ENCODE results near the gene DTX3L. TPM values are rescaled to one million over a fixed set of nuclear protein-coding genes. Genes with fewer than 3 reads are reported as not detected.

DTX3L gene
- total RNA-seq, 1 donor from 2014 or later = 81.2 TPM

GRCh38 chr3:122589297-122589696 lies 25.2 kb downstream of the DTX3L start:
- H3K27me3 Mint-ChIP-seq (ENCODE audit: low read depth, unreplicated experiment) = no peaks in the 10 kb centered on the region
- Histone ChIP-seq H3K79me2 (ENCODE audit: insufficient read depth, low read length) (no peaks in the 10 kb centered on the region), H3K36me3 (ENCODE audit: insufficient read depth, low read length) (no peaks in the 10 kb centered on the region), H3K4me3 (ENCODE audit: insufficient read depth, low read depth, low read length) (no peak overlapping the region), H3K4me1 (ENCODE audit: insufficient read depth, low read length) (no peaks in the 10 kb centered on the region), H3K27ac (ENCODE audit: low read depth, low read length) (no peak overlapping the region), H3K4me2 (ENCODE audit: low read length) (no peak overlapping the region), H3K27me3 (ENCODE audit: insufficient read depth, low read length) (no peaks in the 10 kb centered on the region), H2AFZ (ENCODE audit: low read depth, low read length) (no peak overlapping the region), H3K9ac (ENCODE audit: low read length) (no peak overlapping the region), H4K20me1 (ENCODE audit: insufficient read depth, low read length) (no peaks in the 10 kb centered on the region), H3K9me3 (ENCODE audit: insufficient read depth, low read depth, low read length) (no peaks in the 10 kb centered on the region)
- no peak overlapping the region for H3K27ac Mint-ChIP-seq (ENCODE audit: unreplicated experiment)
- DNase-seq (ENCODE audit: low read depth) (no peak), FAIRE-seq (no peak)
- no peaks in the 10 kb centered on the region for H3K4me1 Mint-ChIP-seq (ENCODE audit: low read depth, unreplicated experiment)
- no peak overlapping the region for H3K4me3 Mint-ChIP-seq (ENCODE audit: unreplicated experiment)
- peaks cover 2% of the 10 kb centered on the region for H3K9me3 Mint-ChIP-seq (ENCODE audit: unreplicated experiment)
- H3K36me3 Mint-ChIP-seq (ENCODE audit: low read depth, unreplicated experiment) = no peaks in the 10 kb centered on the region
- TF ChIP-seq CTCF (IDR thresholded peaks at IDR 0.05; ENCODE audit: insufficient read depth, low read depth, low read length) = no peak
- TF ChIP-seq EZH2 (IDR thresholded peaks at IDR 0.05; ENCODE audit: insufficient read depth, low read length) = no peak

GRCh38 chr3:122590610-122591009 lies 26.5 kb downstream of the DTX3L start:
- FAIRE-seq (no peak), DNase-seq (ENCODE audit: low read depth) (no peak)
- Histone ChIP-seq H3K27ac (ENCODE audit: low read depth, low read length) (no peak overlapping the region), H3K79me2 (ENCODE audit: insufficient read depth, low read length) (no peaks in the 10 kb centered on the region), H3K4me2 (ENCODE audit: low read length) (no peak overlapping the region), H3K4me1 (ENCODE audit: insufficient read depth, low read length) (no peaks in the 10 kb centered on the region), H3K9me3 (ENCODE audit: insufficient read depth, low read depth, low read length) (no peaks in the 10 kb centered on the region), H3K9ac (ENCODE audit: low read length) (no peak overlapping the region), H3K36me3 (ENCODE audit: insufficient read depth, low read length) (no peaks in the 10 kb centered on the region), H2AFZ (ENCODE audit: low read depth, low read length) (no peak overlapping the region), H3K4me3 (ENCODE audit: insufficient read depth, low read depth, low read length) (no peak overlapping the region), H3K27me3 (ENCODE audit: insufficient read depth, low read length) (no peaks in the 10 kb centered on the region), H4K20me1 (ENCODE audit: insufficient read depth, low read length) (no peaks in the 10 kb centered on the region)
- no peaks in the 10 kb centered on the region for H3K36me3 Mint-ChIP-seq (ENCODE audit: low read depth, unreplicated experiment)
- no peak for TF ChIP-seq EZH2 (IDR thresholded peaks at IDR 0.05; ENCODE audit: insufficient read depth, low read length)
- no peak for TF ChIP-seq CTCF (IDR thresholded peaks at IDR 0.05; ENCODE audit: insufficient read depth, low read depth, low read length)
- no peak overlapping the region for H3K4me3 Mint-ChIP-seq (ENCODE audit: unreplicated experiment)
- no peaks in the 10 kb centered on the region for H3K9me3 Mint-ChIP-seq (ENCODE audit: unreplicated experiment)
- no peak overlapping the region for H3K27ac Mint-ChIP-seq (ENCODE audit: unreplicated experiment)
- no peaks in the 10 kb centered on the region for H3K27me3 Mint-ChIP-seq (ENCODE audit: low read depth, unreplicated experiment)
- no peaks in the 10 kb centered on the region for H3K4me1 Mint-ChIP-seq (ENCODE audit: low read depth, unreplicated experiment)

GRCh38 chr3:122594025-122594424 lies 29.9 kb downstream of the DTX3L start:
- Histone ChIP-seq H2AFZ (ENCODE audit: low read depth, low read length) (no peak overlapping the region), H3K9ac (ENCODE audit: low read length) (no peak overlapping the region), H3K4me2 (ENCODE audit: low read length) (no peak overlapping the region), H3K27me3 (ENCODE audit: insufficient read depth, low read length) (no peaks in the 10 kb centered on the region), H3K4me3 (ENCODE audit: insufficient read depth, low read depth, low read length) (no peak overlapping the region), H3K4me1 (ENCODE audit: insufficient read depth, low read length) (no peaks in the 10 kb centered on the region), H3K27ac (ENCODE audit: low read depth, low read length) (no peak overlapping the region), H4K20me1 (ENCODE audit: insufficient read depth, low read length) (no peaks in the 10 kb centered on the region), H3K9me3 (ENCODE audit: insufficient read depth, low read depth, low read length) (no peaks in the 10 kb centered on the region), H3K36me3 (ENCODE audit: insufficient read depth, low read length) (no peaks in the 10 kb centered on the region), H3K79me2 (ENCODE audit: insufficient read depth, low read length) (no peaks in the 10 kb centered on the region)
- H3K9me3 Mint-ChIP-seq (ENCODE audit: unreplicated experiment) = peaks cover 4% of the 10 kb centered on the region
- H3K4me3 Mint-ChIP-seq (ENCODE audit: unreplicated experiment) = no peak overlapping the region
- H3K27me3 Mint-ChIP-seq (ENCODE audit: low read depth, unreplicated experiment) = no peaks in the 10 kb centered on the region
- DNase-seq (ENCODE audit: low read depth) (no peak), FAIRE-seq (no peak)
- TF ChIP-seq EZH2 (IDR thresholded peaks at IDR 0.05; ENCODE audit: insufficient read depth, low read length) (no peak), CTCF (IDR thresholded peaks at IDR 0.05; ENCODE audit: insufficient read depth, low read depth, low read length) (no peak)
- H3K27ac Mint-ChIP-seq (ENCODE audit: unreplicated experiment) = no peak overlapping the region
- no peaks in the 10 kb centered on the region for H3K4me1 Mint-ChIP-seq (ENCODE audit: low read depth, unreplicated experiment)
- no peaks in the 10 kb centered on the region for H3K36me3 Mint-ChIP-seq (ENCODE audit: low read depth, unreplicated experiment)

All from astrocyte (in vitro differentiated cells and primary cell).